Breast epithelium (tissue), 3 donors: ENCODE data around the gene RSL24D1.

Experiments used
- CTCF ChIP-seq, 3 donors: fragments of 450-650 bp; IDR thresholded peaks; one replicate each; pipeline ENCODE4 v1.5.1; 2016 to 2017; ENCODE audit warnings: antibody characterized with exemption in 3 of 3, mild to moderate bottlenecking in 3 of 3, moderate library complexity in 3 of 3
- POLR2A ChIP-seq: fragments of 450-650 bp; IDR thresholded peaks from one replicate; pipeline ENCODE4 v1.6.1; 2016; ENCODE audit warnings: antibody characterized with exemption, mild to moderate bottlenecking, moderate library complexity
- POLR2AphosphoS5 ChIP-seq, 3 donors: sonication (generic); formaldehyde crosslinking; IDR thresholded peaks; one replicate each; pipeline ENCODE4 v1.6.1; 2017; ENCODE audit warnings: antibody characterized with exemption in 3 of 3

- no peak for TF ChIP-seq CTCF (IDR thresholded peaks at IDR 0.05)
- TF ChIP-seq POLR2AphosphoS5 (IDR thresholded peaks at IDR 0.05): no peak
- TF ChIP-seq POLR2A: no peak
Measured at GRCh38 chr15:55132672-55133071, 64.1 kb downstream of the RSL24D1 start.
